ENCODE measurements around the gene DPP8.
"Not testable (repeated sequence)": the region's sequence is repeated elsewhere in the genome, so short reads cannot be mapped to it uniquely, and the experiment has no call there.

DPP8 gene

DNA sequence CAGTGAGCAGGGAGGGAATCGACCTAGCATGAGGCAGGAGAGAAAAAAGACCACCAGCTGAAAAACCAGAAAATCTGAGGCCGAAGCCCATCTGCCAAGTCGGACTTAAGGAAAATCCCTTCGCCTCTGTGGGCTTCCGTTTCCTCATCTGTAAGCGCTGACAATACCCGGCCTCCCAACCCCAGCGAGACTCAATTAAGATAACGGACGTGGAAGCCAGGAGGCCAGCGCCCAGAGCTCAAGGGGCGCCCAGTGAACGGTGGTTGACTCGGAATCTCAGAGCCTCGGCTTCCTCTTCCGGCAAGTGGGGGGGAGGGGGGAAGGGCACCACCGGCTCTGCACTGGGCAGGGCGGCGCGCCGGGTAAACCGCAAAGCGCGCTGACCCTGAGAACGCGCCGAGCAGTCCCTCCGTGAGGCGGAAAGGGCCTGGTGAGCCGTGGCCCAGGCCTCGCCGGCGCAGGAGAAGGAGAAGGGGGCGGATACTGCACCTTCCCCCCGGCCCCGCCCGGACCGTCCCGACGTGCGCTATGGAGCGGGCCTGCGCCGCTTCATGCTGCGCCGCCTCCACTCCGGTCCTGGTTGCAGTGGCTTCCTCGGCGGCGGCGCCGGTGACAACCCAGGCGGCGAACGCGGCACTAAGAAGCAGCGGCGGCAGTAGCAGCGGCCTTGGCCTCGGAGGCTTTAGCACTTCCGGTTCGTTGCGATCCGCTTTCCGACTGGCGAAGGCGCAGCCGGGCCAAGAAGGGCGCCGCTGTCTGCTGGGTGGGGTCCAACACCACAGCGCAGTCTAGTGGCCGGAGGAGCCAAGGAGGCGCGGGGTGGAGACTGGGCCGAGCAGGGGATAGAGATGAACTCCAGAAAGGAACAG lies at the start of gene DPP8:
Gene DPP8 (minus strand): TSS at position 693 of the 869 bp plus-strand sequence. CDS start 5,136 bp downstream, outside the sequence.
- peak; percentile 97 for DNase-seq (ENCODE audit: low read depth, low spot score)

DNA sequence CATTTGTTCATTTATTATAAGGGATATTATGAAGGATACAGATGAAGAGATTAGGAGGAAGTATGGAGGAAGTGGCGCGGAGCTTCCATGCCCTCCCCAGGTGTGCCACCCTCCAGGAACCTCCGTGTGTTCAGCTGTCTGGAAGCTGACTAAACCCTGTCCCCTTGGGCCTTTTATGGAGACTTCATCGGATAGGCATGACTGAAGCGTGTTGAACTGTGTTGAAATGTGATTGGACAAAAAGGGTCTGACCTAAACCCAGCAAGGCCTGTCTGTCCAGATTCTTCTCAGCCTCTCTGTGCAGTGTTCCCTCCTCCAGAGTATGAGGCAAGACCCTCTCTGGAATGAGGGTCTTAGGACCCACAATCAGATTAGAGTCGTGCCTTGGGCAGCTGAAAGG lies 44.4 kb upstream of the DPP8 start:
- DNase-seq (ENCODE audit: low read depth, low spot score) = no peak

DNA sequence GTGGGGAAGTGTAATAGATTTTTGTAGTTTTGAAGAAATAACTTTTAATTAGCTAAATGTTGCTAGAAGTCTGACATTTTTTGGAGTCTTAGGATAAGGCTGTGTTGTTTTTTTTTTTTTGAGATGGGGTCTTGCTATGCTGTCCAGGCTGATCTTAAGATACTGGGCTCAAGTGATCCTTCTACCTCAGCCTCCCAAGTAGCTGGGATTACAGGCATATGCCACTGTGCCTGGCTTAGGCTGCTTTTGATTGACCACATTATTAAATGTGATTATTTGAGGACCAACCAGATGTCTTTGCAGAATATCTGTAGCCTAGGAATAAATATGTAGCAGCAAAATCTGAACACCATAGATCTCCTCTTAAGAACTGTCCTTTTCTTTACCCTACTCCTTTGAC lies 42.5 kb upstream of the DPP8 start:
- no peak for DNase-seq (ENCODE audit: low read depth, low spot score)

DNA sequence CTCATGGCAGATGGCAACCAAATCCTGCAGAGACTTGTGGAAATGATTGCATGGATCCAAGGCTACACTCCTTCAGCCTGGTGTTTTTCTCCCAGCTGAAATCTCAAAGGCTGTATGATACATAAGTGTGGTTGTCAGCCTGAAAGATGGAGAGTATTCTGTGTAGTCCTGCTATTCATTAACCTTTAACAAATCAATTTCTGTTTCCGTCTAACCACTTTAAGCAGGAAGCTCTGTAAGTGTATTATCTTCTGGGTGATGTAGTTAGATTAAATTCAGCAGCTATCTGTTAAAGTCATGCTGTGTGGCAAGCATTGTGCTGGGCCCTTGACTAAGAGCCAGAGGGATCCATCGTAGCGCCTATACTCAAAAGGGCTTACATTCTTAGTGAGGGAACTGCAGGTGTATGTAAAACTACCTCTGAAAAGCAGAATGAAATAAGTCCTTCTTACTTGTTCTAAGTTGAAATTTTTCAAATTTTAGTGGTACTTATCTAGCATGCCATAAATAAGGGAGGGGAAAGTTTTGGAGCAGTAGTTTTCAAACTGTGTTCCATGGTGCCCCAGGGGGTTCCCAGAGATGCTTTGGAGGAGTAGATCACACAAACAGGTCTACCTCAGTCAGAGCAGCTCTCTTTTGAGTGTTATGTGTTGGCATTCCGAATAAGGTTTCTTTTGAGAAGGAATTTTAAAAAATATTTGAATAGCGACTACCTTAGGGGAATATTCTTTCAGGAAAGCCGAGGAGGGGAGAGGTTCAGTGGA lies 41.7 kb upstream of the DPP8 start:
- no peak for DNase-seq (ENCODE audit: low read depth, low spot score)

DNA sequence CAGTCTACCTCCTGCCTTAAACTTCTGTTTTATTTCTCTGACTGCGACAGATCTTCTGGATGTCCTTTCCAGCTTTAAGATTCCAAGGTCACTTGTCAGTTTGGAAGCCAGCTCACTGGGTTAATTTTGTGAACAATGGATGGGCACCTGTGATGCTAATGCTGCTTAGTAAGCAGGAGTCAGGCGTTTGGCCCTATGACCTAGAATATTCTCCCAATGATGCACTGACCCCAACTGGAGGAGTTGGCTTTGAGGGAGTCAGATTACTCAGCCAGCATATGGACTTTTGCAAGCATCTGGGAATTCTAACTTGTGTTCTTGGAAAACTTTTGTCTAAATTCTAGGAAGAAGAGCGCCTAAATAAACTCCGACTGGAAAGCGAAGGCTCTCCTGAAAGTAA lies 40.8 kb upstream of the DPP8 start:
- no peak for DNase-seq (ENCODE audit: low read depth, low spot score)

DNA sequence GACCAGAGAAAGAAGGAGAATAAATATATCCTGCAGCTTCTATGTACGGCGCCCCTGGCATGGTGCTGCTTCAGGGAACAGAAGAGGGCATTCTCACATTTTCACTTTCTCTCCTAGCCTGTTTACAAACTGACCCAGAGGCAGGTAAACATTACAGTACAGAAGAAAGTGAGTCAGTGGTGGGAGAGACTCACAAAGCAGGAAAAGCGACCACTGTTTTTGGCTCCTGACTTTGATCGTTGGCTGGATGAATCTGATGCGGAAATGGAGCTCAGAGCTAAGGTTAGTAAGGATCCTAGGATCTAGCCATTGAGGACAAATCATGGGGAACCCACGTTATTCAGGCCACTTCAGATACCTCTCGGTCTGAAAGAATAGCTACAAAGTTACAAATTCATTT lies 39.1 kb upstream of the DPP8 start:
- DNase-seq (ENCODE audit: low read depth, low spot score) = no peak

DNA sequence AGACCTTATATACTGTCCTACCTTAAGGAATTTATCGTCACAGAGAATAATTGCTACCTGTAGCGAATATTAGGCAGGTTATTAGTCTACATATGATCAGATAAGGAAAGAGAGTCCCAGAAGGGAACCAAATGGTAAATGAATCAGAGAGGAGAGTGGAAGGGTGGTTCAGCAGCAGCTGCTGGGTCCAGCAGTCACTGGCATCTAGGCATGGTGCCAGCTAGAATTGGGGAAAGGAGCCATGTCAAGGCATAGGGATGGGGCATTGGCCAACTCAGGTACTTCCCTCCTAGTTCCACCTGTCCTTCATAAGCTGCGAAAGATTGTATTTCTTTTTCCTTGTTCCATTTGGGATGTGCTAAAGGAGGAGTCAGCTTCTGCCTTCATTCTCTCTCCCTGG lies 36.2 kb upstream of the DPP8 start:
- DNase-seq (ENCODE audit: low read depth, low spot score) = no peak

DNA sequence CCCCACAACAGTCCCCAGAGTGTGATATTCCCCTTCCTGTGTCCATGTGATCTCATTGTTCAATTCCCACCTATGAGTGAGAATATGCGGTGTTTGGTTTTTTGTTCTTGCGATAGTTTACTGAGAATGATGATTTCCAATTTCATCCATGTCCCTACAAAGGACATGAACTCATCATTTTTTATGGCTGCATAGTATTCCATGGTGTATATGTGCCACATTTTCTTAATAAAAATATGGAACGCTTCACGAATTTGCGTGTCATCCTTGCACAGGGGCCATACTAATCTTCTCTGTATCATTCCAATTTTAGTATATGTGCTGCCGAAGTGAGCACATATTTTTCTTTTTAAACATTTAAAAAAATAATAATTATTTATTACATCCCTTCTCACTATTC lies 35.4 kb upstream of the DPP8 start:
- not testable (repeated sequence) for DNase-seq (ENCODE audit: low read depth, low spot score)

DNA sequence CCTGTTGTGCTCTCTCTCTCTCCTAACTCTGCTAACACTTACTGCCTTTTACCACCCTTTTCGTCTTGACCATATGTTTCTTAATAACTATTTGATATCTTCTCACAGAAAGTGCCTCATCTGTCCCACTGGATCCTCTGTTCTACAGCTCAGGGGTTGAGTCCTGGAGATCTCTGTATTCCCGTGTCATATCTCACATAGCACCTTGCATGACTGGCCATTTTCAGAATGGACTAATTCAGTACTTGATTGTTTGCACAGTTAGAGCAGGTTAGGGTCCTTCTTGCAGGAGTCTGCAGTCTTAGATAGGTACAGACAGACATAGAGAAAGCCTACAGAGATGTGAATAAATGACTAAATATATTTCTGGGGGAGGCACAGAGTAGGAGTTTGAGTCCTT lies 33.7 kb upstream of the DPP8 start:
- DNase-seq (ENCODE audit: low read depth, low spot score) = no peak

DNA sequence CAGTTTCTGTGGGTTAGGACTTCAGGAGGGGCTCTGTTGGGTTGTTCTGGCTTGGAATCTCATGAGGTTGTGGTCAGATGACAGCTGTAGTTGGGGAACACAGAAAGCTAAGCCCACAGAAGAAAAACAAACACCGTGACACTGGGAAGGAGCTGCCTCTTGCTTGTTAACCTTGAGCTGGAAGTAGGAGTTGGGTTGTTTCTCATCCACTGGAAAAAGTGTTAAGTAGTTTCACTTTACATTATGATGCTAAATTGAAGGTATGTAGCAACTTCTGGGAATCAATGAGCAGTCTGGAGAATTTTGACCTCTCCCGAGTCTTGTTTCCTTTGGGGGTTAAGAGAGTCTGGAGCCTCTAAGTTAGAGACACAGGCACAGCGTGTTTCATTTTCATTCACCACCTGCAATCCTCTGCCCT lies 33.2 kb upstream of the DPP8 start:
- peak; percentile 83 for DNase-seq (ENCODE audit: low read depth, low spot score)

DNA sequence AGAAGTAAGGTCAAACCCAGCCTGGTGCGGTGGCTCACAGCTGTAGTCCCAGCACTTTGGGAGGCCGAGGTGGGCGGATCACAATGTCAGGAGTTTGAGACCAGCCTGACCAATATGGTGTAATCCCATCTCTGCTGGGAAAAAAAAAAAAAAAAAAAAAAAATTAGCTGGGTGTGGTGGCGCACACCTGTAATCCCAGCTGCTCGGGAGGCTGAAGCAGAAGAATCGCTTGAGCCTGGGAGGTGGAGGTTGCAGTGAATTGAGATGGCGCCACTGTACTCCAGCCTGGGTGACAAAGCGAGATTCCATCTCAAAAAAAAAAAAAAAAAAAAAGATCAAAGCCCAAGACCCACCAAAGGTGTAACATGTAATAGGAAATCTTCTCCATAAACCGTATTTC lies 31.8 kb upstream of the DPP8 start:
- DNase-seq (ENCODE audit: low read depth, low spot score) = not testable (repeated sequence)

DNA sequence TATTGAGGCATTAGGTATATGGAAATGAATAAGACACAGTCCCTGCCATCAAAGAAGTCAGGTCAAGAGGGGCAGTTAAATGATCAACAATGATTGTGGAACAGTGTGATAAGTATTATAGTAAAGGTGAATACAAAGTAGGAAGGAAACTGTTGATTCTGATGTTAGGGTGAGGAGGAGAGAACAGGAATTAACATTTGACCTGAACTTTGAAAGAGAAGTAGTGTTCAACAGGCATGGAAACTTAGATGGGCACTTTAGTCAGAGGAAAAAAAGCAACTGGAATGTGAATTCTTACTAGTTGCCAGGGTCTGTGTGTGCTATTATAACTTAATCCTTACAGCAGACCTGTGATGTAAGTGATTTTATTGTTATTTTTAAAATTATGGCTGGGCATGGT lies 30.4 kb upstream of the DPP8 start:
- DNase-seq (ENCODE audit: low read depth, low spot score) = no peak

DNA sequence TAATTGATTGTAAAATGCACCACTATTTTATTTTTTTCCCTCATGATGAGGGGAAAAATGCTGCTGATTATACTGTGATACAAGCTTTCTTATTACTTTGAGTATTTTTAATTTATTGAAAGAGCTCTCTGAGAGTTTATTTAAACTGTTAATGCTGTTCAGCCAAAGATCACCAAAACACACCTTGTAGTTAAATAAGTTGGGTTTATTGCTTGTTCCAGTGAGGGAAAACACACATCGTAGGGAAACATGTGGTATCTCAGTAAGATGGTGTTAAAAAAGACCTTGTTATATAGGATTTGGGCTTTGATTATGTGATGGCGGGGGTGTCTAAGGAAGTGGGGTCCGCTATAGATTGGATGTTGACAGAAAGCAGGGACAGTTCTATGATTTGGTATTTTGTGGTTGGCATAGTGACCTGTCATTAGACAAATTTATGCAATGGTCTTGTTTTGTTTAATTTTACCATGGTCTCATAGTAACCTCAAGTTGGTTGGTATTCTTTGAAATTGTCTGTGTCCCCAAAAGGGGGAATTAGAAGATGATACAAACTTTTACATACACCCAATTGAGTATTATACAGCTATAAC lies 23.8 kb upstream of the DPP8 start:
- DNase-seq (ENCODE audit: low read depth, low spot score) = no peak

DNA sequence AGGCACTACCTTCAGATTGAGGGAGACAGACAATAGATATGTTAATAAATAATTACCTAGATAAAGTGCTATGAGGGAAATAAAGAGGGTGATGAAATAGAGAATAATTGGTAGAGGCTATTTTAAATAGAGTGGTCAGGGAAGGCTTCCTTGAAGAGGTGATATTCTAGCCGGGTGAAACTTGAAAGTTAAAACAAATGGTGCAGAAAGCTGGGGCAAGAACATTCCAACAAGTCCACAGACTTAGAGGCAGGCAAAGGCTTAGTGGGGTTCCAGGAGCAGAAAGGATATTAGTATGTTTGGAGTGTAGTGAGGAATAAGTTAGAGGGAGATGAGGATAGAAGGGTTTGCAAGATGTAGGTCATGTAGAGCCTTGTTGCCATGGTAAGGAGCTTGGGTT lies 22.8 kb upstream of the DPP8 start:
- no peak for DNase-seq (ENCODE audit: low read depth, low spot score)

DNA sequence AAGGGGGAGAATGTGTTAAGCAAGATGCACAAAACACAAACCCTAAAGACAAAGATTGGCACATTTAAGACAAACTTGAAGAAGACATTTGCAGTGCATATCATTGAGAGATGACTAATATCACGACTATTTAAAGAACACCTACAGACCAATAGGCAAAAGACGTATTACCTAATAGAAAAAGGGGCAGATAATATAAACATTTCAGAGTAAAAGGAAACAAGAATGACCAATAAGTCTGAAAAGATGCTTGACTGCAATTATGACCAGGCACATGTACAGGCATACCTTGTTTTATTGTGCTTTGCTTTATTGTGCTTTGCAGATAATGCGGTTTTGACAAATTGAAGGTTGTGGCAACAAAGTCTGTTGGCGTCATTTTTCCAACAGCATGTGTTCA lies 17.7 kb upstream of the DPP8 start:
- no peak for DNase-seq (ENCODE audit: low read depth, low spot score)

DNA sequence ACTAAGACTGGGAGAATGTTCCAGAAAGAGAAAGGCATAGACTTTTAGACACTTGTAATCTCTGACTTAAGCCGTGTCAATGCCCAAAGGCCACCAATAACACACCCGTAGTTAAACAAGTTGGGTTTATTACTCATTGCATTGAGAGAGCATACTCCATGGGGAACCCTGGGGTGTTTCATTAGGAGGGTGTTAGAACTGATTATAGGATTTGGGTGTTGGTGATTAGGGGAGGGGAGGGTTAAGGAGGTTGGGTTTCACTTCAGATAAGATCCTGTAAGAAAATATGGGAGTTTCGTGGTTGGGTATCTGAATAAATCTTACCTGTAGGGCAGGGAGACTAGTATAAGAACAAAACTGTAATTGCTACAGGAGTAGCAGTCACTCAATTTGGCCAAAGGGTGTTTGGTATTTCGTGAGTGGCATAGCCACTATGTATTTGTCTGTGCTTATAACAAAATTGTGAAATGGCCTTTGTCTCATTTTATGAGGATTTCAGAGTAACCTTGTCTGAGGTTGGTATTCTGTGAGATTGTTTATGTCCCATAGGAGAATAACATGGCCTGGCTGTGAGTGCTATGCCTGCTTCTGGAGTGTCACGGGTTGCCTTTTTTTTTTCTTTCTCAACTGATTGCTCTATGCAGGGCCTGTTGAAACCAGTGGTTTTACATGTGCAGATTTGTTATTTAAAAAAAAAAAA lies 15.7 kb upstream of the DPP8 start:
- DNase-seq (ENCODE audit: low read depth, low spot score) = no peak

DNA sequence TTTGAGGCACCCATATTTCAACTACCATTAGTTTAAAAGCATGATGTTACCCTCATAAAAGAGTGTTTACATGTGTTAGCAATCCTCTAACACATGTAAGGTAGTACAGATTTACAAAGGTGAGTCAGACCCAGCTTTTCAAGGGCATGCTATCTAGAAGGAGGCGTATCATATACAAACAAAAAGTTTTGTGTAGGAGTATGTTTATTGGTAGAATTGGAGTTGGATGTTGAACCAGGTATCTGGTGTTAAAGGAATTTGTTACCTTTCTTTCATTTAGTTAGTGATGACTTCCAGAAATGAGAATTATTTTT lies 15.2 kb upstream of the DPP8 start:
- DNase-seq (ENCODE audit: low read depth, low spot score) = peak; percentile 14

DNA sequence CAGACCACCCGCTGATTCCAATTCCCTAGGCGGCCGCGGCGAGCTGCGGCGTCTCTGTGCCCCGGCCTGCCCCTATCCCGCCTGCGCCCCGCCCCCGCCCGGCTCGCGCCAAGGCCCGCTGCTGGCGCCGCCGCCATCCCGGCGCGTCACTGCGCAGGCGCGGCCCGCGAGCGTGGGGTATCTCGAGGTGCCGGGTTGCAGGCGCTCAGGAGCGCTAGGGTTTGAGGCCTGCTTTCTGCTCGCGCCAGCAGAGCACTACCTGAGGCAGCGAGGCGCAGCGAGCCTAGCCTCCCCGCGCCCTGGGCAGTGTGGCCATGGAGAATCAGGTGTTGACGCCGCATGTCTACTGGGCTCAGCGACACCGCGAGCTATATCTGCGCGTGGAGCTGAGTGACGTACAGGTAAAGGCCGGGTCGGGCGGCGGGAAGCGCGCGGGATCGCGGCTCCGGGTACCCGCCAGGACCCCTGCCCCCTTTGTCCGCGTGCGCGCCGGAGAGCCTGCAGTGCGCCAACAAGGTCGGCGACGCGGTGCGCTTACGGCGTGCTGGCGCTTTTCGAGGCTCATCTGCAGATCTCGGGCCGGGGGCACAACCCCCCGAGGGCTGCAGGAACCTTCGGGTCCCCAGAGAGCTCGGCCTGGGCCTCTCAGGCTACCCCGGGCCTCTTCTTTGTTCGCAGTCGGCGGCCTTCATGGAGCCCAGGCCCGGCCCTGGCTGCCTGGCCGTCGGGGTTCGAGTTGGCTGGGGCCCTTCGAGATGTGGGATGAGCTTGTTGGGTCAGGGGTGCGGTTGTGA lies 13.0 kb upstream of the DPP8 start, which contains the start of gene HACD3:
Gene HACD3 (plus strand): TSS at position 146 of the 794 bp plus-strand sequence. CDS start 169 bp downstream, at position 315.
- DNase-seq (ENCODE audit: low read depth, low spot score) = peak; percentile 94

DNA sequence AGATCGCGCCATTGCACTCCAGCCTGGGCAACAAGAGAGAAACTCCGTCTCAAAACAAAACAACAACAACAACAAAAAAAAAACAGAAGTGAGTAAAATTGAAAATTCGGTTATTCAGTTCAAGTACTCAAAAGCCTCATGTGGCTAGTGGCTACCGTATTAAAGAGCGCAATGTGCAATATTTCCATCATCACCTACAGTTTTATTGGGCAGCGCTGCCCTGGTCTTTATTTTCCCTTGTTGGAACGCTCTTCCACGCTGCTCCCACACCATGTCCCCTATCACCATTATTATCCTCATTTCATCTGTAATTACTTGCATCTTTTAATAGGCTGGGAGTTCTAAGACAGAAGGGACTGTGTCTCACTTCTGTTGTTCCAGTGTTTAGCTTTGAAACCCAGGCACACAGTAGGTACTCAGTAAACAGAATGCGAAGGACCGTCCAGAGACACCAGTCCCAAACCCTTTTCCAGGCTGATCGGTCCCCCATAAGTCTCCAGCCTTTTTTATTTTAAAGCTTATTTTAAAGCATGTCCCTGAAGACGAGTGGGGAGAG lies 12.4 kb upstream of the DPP8 start:
- no peak for DNase-seq (ENCODE audit: low read depth, low spot score)

DNA sequence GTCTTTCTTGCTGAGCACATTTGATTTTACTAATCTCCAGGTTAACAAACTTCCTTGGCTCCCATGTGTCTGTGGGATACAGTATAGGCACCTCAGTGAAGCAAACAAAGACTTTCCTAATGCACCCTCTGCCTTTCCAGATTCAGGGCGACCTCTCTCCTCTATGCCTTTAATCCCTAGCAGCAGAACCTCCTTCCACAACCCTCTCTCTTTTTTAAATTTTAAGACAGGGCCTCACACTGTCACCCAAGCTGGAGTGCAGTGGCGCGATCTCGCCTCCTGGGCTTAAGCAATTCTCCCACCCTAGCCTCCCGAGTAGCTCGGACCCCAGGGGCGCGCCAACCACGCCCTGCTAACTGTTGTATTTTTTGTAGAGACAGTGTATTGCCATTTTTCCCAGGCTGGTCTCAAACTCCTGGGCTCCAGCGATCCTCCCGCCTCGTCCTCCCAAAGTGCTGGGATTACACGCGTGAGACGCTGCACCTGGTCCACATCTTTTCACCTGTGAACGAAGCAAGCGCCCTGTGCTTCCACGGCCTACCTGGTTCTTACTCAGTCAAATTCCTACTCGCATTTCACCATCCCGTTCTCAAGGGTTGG lies 11.1 kb upstream of the DPP8 start:
- DNase-seq (ENCODE audit: low read depth, low spot score) = no peak

Measured in astrocyte of the hippocampus (primary cell).